ENCODE results near the gene SLC7A6. TPM values are rescaled to one million over a fixed set of nuclear protein-coding genes. Genes with fewer than 3 reads are reported as not detected.

SLC7A6 gene
- total and polyA plus RNA-seq, 10 of the 15 experiments (the other 5 are each of a cell fraction or from before 2014, with no cell fraction given): 8.2 to 60.4 (median 28.6) TPM

GRCh38 chr16:68265078-68265920 lies 973 bp downstream of the SLC7A6 start:
- no peaks in the 10 kb centered on the region for H4K20me1 ChIP-seq (ENCODE audit: control insufficient read depth, insufficient read depth)
- POLR2A ChIA-PET: interaction anchor here (0.6 to 4.7 kb wide), 4 partner anchors 16 to 54 kb away, joined by 4 to 51 read pairs (median 23); partner anchors contain the start of genes PRMT7 and SLC7A6OS
- no peaks in the 10 kb centered on the region for H3K27me3 ChIP-seq (replicated peaks in 1 of 2; ENCODE audit: control insufficient read depth in 2 of 2, insufficient read depth in 2 of 2, low read length in 1 of 2)
- peak overlapping the region; percentile 87 for H3K9ac ChIP-seq (ENCODE audit: control insufficient read depth, insufficient read depth, low read length)
- H3K27ac ChIP-seq (ENCODE audit: control insufficient read depth, insufficient read depth): peak overlapping the region; percentile 85
- intact Hi-C loops (cut with micrococcal nuclease; ENCODE audit: unreplicated experiment) (loop anchor here (2.0 kb wide), 1 partner anchor 46 kb away; the partner anchor contains the start of genes PRMT7 and SLC7A6OS), in situ Hi-C loops (cut with MboI) (no loop called here)
- peaks cover 0 to 11% of the 10 kb centered on the region in 2 experiments; a peak in 1 of 4 replicates for H3K36me3 ChIP-seq (ENCODE audit: control insufficient read depth in 2 of 2, insufficient read depth in 2 of 2, low read length in 1 of 2)
- WGBS (ENCODE audit: insufficient coverage, insufficient replicate concordance, low lambda C conversion rate, missing lambda C conversion rate): 1% methylated on average over 23 of the region's 23 CpGs
- DNase-seq (ENCODE audit: low read depth, low spot score) (no peak), ATAC-seq (peak; percentile 38), FAIRE-seq (no peak)
- RAD21 ChIA-PET (ENCODE audit: unreplicated experiment): interaction anchor here (1.0 to 10.2 kb wide), 5 partner anchors 19 to 60 kb away, joined by 4 to 399 read pairs (median 52); partner anchors contain the start of genes PRMT7 and SLC7A6OS
- peaks cover 67% of the 10 kb centered on the region for H3K79me2 ChIP-seq (ENCODE audit: control insufficient read depth, insufficient read depth, low read length)
- peak overlapping the region; percentile 82 for H3K4me2 ChIP-seq (ENCODE audit: control insufficient read depth, insufficient read depth)
- H2AFZ ChIP-seq (ENCODE audit: control insufficient read depth, low read depth, low read length): peak overlapping the region; percentile 76
- H3K4me3 ChIP-seq: peak overlapping the region; percentile 87
- CTCF ChIA-PET: interaction anchor here (2.1 to 9.0 kb wide), 8 partner anchors 11 to 172 kb away, joined by 7 to 747 read pairs (median 77); partner anchors contain the start of genes PLA2G15, PRMT7 and SLC7A6OS
- no peaks in the 10 kb centered on the region for H3K9me3 ChIP-seq (replicated peaks; ENCODE audit: control insufficient read depth, insufficient read depth, low read length)
- SMC1A ChIA-PET (ENCODE audit: uncharacterized antibody, unreplicated experiment): interaction anchor here (1.6 to 18.5 kb wide), 2 partner anchors 13 to 195 kb away, joined by 3 to 253 read pairs; no protein-coding TSS in a partner anchor
- no TSS peak for BruUV-seq (replicated peaks)
- H3K4me1 ChIP-seq (ENCODE audit: control insufficient read depth, insufficient read depth, low read length): peaks cover 22% of the 10 kb centered on the region
- TF ChIP-seq POLR2AphosphoS5 (IDR thresholded peaks at IDR 0.05; ENCODE audit: low read length): peak; percentile 67
- peak; percentile 14; the same call in 1 of the 2 replicates for TF ChIP-seq MXI1 (IDR thresholded peaks at IDR 0.05; ENCODE audit: low read depth, low read length)
- no peak for TF ChIP-seq GABPA (IDR thresholded peaks at IDR 0.05; ENCODE audit: low read depth)
- no peak for TF ChIP-seq ESRRA (IDR thresholded peaks at IDR 0.05; ENCODE audit: low read length)
- peak; percentile 29; the same call in 1 of the 2 replicates for TF ChIP-seq SPI1 (IDR thresholded peaks at IDR 0.05; ENCODE audit: borderline replicate concordance, insufficient read depth, low read depth, low read length)
- 0 out of 2 replicates have a peak, but pooled peaks have one; percentile 12 for TF ChIP-seq NRF1 (conservative IDR thresholded peaks at IDR 0.05; ENCODE audit: low read depth, low read length)
- peak; percentile 45; the same call in 2 of the 3 replicates for TF ChIP-seq POU2F2 (IDR thresholded peaks at IDR 0.05; ENCODE audit: borderline replicate concordance, low read depth, low read length)
- TF ChIP-seq PKNOX1 (IDR thresholded peaks at IDR 0.05): 0 out of 2 replicates have a peak, but pooled peaks have one; percentile 3
- no peak for TF ChIP-seq MAX (IDR thresholded peaks at IDR 0.05; ENCODE audit: low read depth, low read length)
- TF ChIP-seq, protein P1, sequence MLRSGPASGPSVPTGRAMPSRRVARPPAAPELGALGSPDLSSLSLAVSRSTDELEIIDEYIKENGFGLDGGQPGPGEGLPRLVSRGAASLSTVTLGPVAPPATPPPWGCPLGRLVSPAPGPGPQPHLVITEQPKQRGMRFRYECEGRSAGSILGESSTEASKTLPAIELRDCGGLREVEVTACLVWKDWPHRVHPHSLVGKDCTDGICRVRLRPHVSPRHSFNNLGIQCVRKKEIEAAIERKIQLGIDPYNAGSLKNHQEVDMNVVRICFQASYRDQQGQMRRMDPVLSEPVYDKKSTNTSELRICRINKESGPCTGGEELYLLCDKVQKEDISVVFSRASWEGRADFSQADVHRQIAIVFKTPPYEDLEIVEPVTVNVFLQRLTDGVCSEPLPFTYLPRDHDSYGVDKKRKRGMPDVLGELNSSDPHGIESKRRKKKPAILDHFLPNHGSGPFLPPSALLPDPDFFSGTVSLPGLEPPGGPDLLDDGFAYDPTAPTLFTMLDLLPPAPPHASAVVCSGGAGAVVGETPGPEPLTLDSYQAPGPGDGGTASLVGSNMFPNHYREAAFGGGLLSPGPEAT (IDR thresholded peaks at IDR 0.05; ENCODE audit: low read depth): peak; percentile 43
- TF ChIP-seq CUX1 (IDR thresholded peaks at IDR 0.05; ENCODE audit: insufficient replicate concordance, low read depth, low read length): no peak
- TF ChIP-seq NFYA (IDR thresholded peaks at IDR 0.05; ENCODE audit: borderline replicate concordance, low read depth, low read length): no peak
- TF ChIP-seq PAX8 (IDR thresholded peaks at IDR 0.05): no peak

Measured in GM12878 (cell line).